Activated naive CD4-positive, alpha-beta T cell treated with anti-CD3 and anti-CD28 coated beads, Interleukin-2, amount 50 U/mL, for 72 hours (primary cell): ENCODE results near the gene CCP110. TPM values are rescaled to one million over a fixed set of nuclear protein-coding genes. Genes with fewer than 3 reads are reported as not detected.

ENCODE experiments used
- ATAC-seq, 2 donors: fragments of 150-1000 bp; cut with Tn5 transposase; 2 replicates each; pipeline ENCODE4 v1.10.0; 2021; ENCODE audit warnings: mild to moderate bottlenecking in 2 of 2, moderate library complexity in 2 of 2
- DNase-seq, 2 donors: peaks; one replicate each; pipeline ENCODE4 v3.0.0; 2021 to 2022; ENCODE audit warnings: low spot score in 2 of 2
- H3K27ac Mint-ChIP-seq, 2 donors: one replicate each; pipeline ENCODE4 v1.8.0; 2022; ENCODE audit warnings: mild to moderate bottlenecking in 2 of 2, mixed read lengths in 2 of 2
- H3K36me3 Mint-ChIP-seq, 2 donors: one replicate each; pipeline ENCODE4 v1.8.0; 2022; ENCODE audit warnings: mixed read lengths in 2 of 2
- H3K9me3 Mint-ChIP-seq, 2 donors: one replicate each; pipeline ENCODE4 v1.8.0; 2022; ENCODE audit warnings: mixed read lengths in 2 of 2
- total RNA-seq, 2 donors: library from RNA; stranded (reverse); gene quantifications; one replicate each; pipeline ENCODE4 v1.2.3, GENCODE V29; 2022

CCP110 gene
- 10 to 100 TPM; 29.3 to 49.7 TPM for total RNA-seq

- Mint-ChIP-seq H3K36me3 (peaks cover 19 to 31% of the 10 kb centered on the region in 2 donors), H3K9me3 (no peaks in the 10 kb centered on the region), H3K27ac (peak within 1 kb of the TSS; percentile 96)
- DNase-seq (peak; percentile 91 to 92), ATAC-seq (peak; percentile 87)
Measured at GRCh38 chr16:19523559-19524355, at the start of gene CCP110. CCP110 (plus strand) TSS chr16:19523942; CDS start chr16:19527882, 3,940 bp downstream.

- Mint-ChIP-seq H3K27ac (no peak overlapping the region), H3K9me3 (no peaks in the 10 kb centered on the region), H3K36me3 (no peaks in the 10 kb centered on the region)
- no peak for ATAC-seq
- DNase-seq, result no peak
Measured at GRCh38 chr16:19474617-19475016, 49.1 kb upstream of the CCP110 start.

GRCh38 chr16:19478505-19478904 lies 45.2 kb upstream of the CCP110 start:
- no peak for DNase-seq
- Mint-ChIP-seq H3K9me3 (no peaks in the 10 kb centered on the region), H3K36me3 (no peaks in the 10 kb centered on the region), H3K27ac (no peak overlapping the region)
- ATAC-seq, result no peak

- no peak overlapping the region for H3K27ac Mint-ChIP-seq
Measured at GRCh38 chr16:19479302-19479721, 44.4 kb upstream of the CCP110 start.

GRCh38 chr16:19481296-19481695 lies 42.4 kb upstream of the CCP110 start:
- DNase-seq (no peak), ATAC-seq (no peak)
- H3K36me3 Mint-ChIP-seq, result no peaks in the 10 kb centered on the region
- H3K9me3 Mint-ChIP-seq, result no peaks in the 10 kb centered on the region
- H3K27ac Mint-ChIP-seq, result no peak overlapping the region

More at GRCh38 chr16:19479302-19479721, 44.4 kb upstream of the CCP110 start:
- DNase-seq (no peak), ATAC-seq (no peak)
- Mint-ChIP-seq H3K36me3 (no peaks in the 10 kb centered on the region), H3K9me3 (no peaks in the 10 kb centered on the region)

- ATAC-seq (no peak), DNase-seq (no peak)
- H3K9me3 Mint-ChIP-seq, result no peaks in the 10 kb centered on the region
- no peaks in the 10 kb centered on the region for H3K36me3 Mint-ChIP-seq
- no peak overlapping the region for H3K27ac Mint-ChIP-seq
Measured at GRCh38 chr16:19481769-19482168, 42.0 kb upstream of the CCP110 start.

GRCh38 chr16:19482291-19482690 lies 41.5 kb upstream of the CCP110 start:
- DNase-seq, result no peak
- H3K36me3 Mint-ChIP-seq, result no peaks in the 10 kb centered on the region
- ATAC-seq, result no peak
- no peaks in the 10 kb centered on the region for H3K9me3 Mint-ChIP-seq
- no peak overlapping the region for H3K27ac Mint-ChIP-seq

GRCh38 chr16:19484096-19484495 lies 39.6 kb upstream of the CCP110 start:
- no peak for ATAC-seq
- H3K27ac Mint-ChIP-seq, result no peak overlapping the region
- H3K9me3 Mint-ChIP-seq, result no peaks in the 10 kb centered on the region
- no peak for DNase-seq
- H3K36me3 Mint-ChIP-seq, result no peaks in the 10 kb centered on the region

GRCh38 chr16:19485611-19486010 lies 38.1 kb upstream of the CCP110 start:
- no peaks in the 10 kb centered on the region for H3K9me3 Mint-ChIP-seq
- no peaks in the 10 kb centered on the region for H3K36me3 Mint-ChIP-seq
- no peak overlapping the region for H3K27ac Mint-ChIP-seq

GRCh38 chr16:19486051-19486450 lies 37.7 kb upstream of the CCP110 start:
- H3K27ac Mint-ChIP-seq, result no peak overlapping the region
- no peaks in the 10 kb centered on the region for H3K9me3 Mint-ChIP-seq
- H3K36me3 Mint-ChIP-seq, result no peaks in the 10 kb centered on the region
- no peak for DNase-seq
- ATAC-seq, result no peak

More at GRCh38 chr16:19485611-19486010, 38.1 kb upstream of the CCP110 start:
- no peak for ATAC-seq
- no peak for DNase-seq

GRCh38 chr16:19486750-19487325 lies 36.9 kb upstream of the CCP110 start:
- DNase-seq, result no peak
- ATAC-seq, result no peak
- Mint-ChIP-seq H3K36me3 (no peaks in the 10 kb centered on the region), H3K27ac (peak overlapping the region in 1 of 2 donors; percentile 29), H3K9me3 (no peaks in the 10 kb centered on the region)

- ATAC-seq, result no peak
- Mint-ChIP-seq H3K36me3 (no peaks in the 10 kb centered on the region), H3K27ac (no peak overlapping the region), H3K9me3 (no peaks in the 10 kb centered on the region)
- no peak for DNase-seq
Measured at GRCh38 chr16:19488213-19488640, 35.5 kb upstream of the CCP110 start.

- ATAC-seq (no peak), DNase-seq (no peak)
- H3K9me3 Mint-ChIP-seq, result no peaks in the 10 kb centered on the region
- H3K27ac Mint-ChIP-seq, result no peak overlapping the region
- no peaks in the 10 kb centered on the region for H3K36me3 Mint-ChIP-seq
Measured at GRCh38 chr16:19490619-19491018, 33.1 kb upstream of the CCP110 start.

- no peak for ATAC-seq
- H3K36me3 Mint-ChIP-seq, result peaks cover 4 to 6% of the 10 kb centered on the region in 2 donors
Measured at GRCh38 chr16:19497176-19497575, 26.6 kb upstream of the CCP110 start.

GRCh38 chr16:19499006-19499405 lies 24.7 kb upstream of the CCP110 start:
- no peak overlapping the region for H3K27ac Mint-ChIP-seq
- no peak for DNase-seq
- ATAC-seq, result no peak
- H3K36me3 Mint-ChIP-seq, result peaks cover 5 to 6% of the 10 kb centered on the region in 2 donors
- no peaks in the 10 kb centered on the region for H3K9me3 Mint-ChIP-seq

More at GRCh38 chr16:19497176-19497575, 26.6 kb upstream of the CCP110 start:
- no peak overlapping the region for H3K27ac Mint-ChIP-seq
- H3K9me3 Mint-ChIP-seq, result no peaks in the 10 kb centered on the region
- DNase-seq, result no peak

GRCh38 chr16:19499481-19499880 lies 24.3 kb upstream of the CCP110 start:
- no peak overlapping the region for H3K27ac Mint-ChIP-seq
- peaks cover 6 to 9% of the 10 kb centered on the region in 2 donors for H3K36me3 Mint-ChIP-seq
- DNase-seq (no peak), ATAC-seq (no peak)
- H3K9me3 Mint-ChIP-seq, result no peaks in the 10 kb centered on the region

GRCh38 chr16:19502395-19503131 lies 21.2 kb upstream of the CCP110 start:
- H3K36me3 Mint-ChIP-seq, result peaks cover 6 to 9% of the 10 kb centered on the region in 2 donors
- ATAC-seq (peak; percentile 53 to 54), DNase-seq (peak in 1 of 2 donors; percentile 67)
- H3K9me3 Mint-ChIP-seq, result no peaks in the 10 kb centered on the region
- no peak overlapping the region for H3K27ac Mint-ChIP-seq
